H9 (cell line): Measurements from ENCODE around the gene XPR1. TPM values are rescaled to one million over a fixed set of nuclear protein-coding genes. Genes with fewer than 3 reads are reported as not detected.
A peak's percentile ranks its signal among the peaks of the same experiment; 100 is the strongest.

Experiments
- DNase-seq: peaks from one replicate; pipeline ENCODE4 v3.0.0-alpha.2; 2017
- H2AFZ ChIP-seq: one replicate; pipeline ENCODE4 v1.6.1; 2013; ENCODE audit warnings: mild to moderate bottlenecking, low read length, control low read depth, moderate library complexity
- H2AK5ac ChIP-seq: 2 replicates; pipeline ENCODE4 v1.6.1; 2013; ENCODE audit warnings: low read length, control low read depth, mixed read lengths; ENCODE audit not compliant: insufficient read length
- H2BK120ac ChIP-seq: one replicate; pipeline ENCODE4 v1.6.1; 2013; ENCODE audit warnings: low read depth, mild to moderate bottlenecking, low read length, control low read depth, inconsistent platforms; ENCODE audit not compliant: poor library complexity, severe bottlenecking
- H2BK12ac ChIP-seq: 2 replicates; pipeline ENCODE4 v1.6.1; 2013; ENCODE audit warnings: low read length, control low read depth, mixed read lengths, low read depth; ENCODE audit not compliant: insufficient read length
- H2BK15ac ChIP-seq: 2 replicates; pipeline ENCODE4 v1.6.1; 2013; ENCODE audit warnings: low read depth, low read length, control low read depth
- H2BK20ac ChIP-seq: one replicate; pipeline ENCODE4 v1.6.1; 2013; ENCODE audit warnings: low read depth, mild to moderate bottlenecking, low read length, control low read depth, inconsistent platforms; ENCODE audit not compliant: poor library complexity, severe bottlenecking
- H2BK5ac ChIP-seq: 2 replicates; pipeline ENCODE4 v1.6.1; 2013; ENCODE audit warnings: low read length, control low read depth, mixed read lengths; ENCODE audit not compliant: insufficient read length
- H3K14ac ChIP-seq: 2 replicates; pipeline ENCODE4 v1.6.1; 2013; ENCODE audit warnings: low read length, control low read depth; ENCODE audit not compliant: insufficient read depth
- H3K18ac ChIP-seq: 2 replicates; pipeline ENCODE4 v1.6.1; 2013; ENCODE audit warnings: low read depth, mild to moderate bottlenecking, mixed read lengths, low read length, control low read depth; ENCODE audit not compliant: insufficient read length
- H3K23ac ChIP-seq: 2 replicates; pipeline ENCODE4 v1.6.1; 2013; ENCODE audit warnings: low read length, control low read depth, mixed read lengths, low read depth; ENCODE audit not compliant: insufficient read length
- H3K23me2 ChIP-seq: 2 replicates; pipeline ENCODE4 v1.6.1; 2013; ENCODE audit warnings: low read depth, mild to moderate bottlenecking, mixed read lengths, low read length, control low read depth; ENCODE audit not compliant: insufficient read length, poor library complexity, severe bottlenecking
- H3K27ac ChIP-seq: 2 replicates; pipeline ENCODE4 v1.5.1; 2013; ENCODE audit warnings: low read length, control low read depth, mixed read lengths, low read depth; ENCODE audit not compliant: insufficient read length
- H3K27me3 ChIP-seq: 2 replicates; pipeline ENCODE4 v1.6.1; 2013; ENCODE audit warnings: low read length, control low read depth, inconsistent platforms; ENCODE audit not compliant: insufficient read depth
- H3K4ac ChIP-seq: 2 replicates; pipeline ENCODE4 v1.6.1; 2013; ENCODE audit warnings: low read depth, mild to moderate bottlenecking, control low read depth, inconsistent platforms, low read length, moderate library complexity
- H3K4me1 ChIP-seq: 2 replicates; pipeline ENCODE4 v1.6.1; 2013; ENCODE audit warnings: low read length, control low read depth, inconsistent platforms; ENCODE audit not compliant: insufficient read depth
- H3K4me2 ChIP-seq: 2 replicates; pipeline ENCODE4 v1.6.1; 2013; ENCODE audit warnings: low read length, control low read depth, mixed read lengths; ENCODE audit not compliant: insufficient read length, insufficient read depth
- H3K56ac ChIP-seq: 2 replicates; pipeline ENCODE4 v1.6.1; 2013; ENCODE audit warnings: low read depth, mild to moderate bottlenecking, mixed read lengths, low read length, control low read depth; ENCODE audit not compliant: insufficient read length
- H3K79me1 ChIP-seq: 2 replicates; pipeline ENCODE4 v1.6.1; 2013; ENCODE audit warnings: low read depth, mild to moderate bottlenecking, moderate library complexity, low read length, control low read depth, inconsistent platforms; ENCODE audit not compliant: insufficient read depth, poor library complexity, severe bottlenecking
- H3K79me2 ChIP-seq: 2 replicates; pipeline ENCODE4 v1.6.1; 2013; ENCODE audit warnings: low read length, control low read depth, inconsistent platforms; ENCODE audit not compliant: insufficient read depth
- H3K9ac ChIP-seq: 2 replicates; pipeline ENCODE4 v1.6.1; 2013; ENCODE audit warnings: low read length, control low read depth, mixed read lengths; ENCODE audit not compliant: insufficient read length; ENCODE audit errors: extremely low read depth
- H3K9me3 ChIP-seq: one replicate; pipeline ENCODE4 v1.6.1; 2013; ENCODE audit warnings: low read depth, low read length, inconsistent platforms; ENCODE audit not compliant: control insufficient read depth
- H3T11ph ChIP-seq: one replicate; pipeline ENCODE4 v1.6.1; 2013; ENCODE audit warnings: mild to moderate bottlenecking, low read length, control low read depth, inconsistent platforms
- H4K20me1 ChIP-seq: one replicate; pipeline ENCODE4 v1.6.1; 2013; ENCODE audit not compliant: control insufficient read depth, insufficient read length, insufficient read depth
- H4K5ac ChIP-seq: 2 replicates; pipeline ENCODE4 v1.6.1; 2013; ENCODE audit warnings: low read depth, mild to moderate bottlenecking, mixed read lengths, low read length, control low read depth; ENCODE audit not compliant: insufficient read length
- H4K8ac ChIP-seq: replicated peaks from 2 replicates; pipeline ENCODE4 v1.6.1; 2013; ENCODE audit warnings: low read length, control low read depth, mixed read lengths, low read depth; ENCODE audit not compliant: insufficient read length
- H4K91ac ChIP-seq: 2 replicates; pipeline ENCODE4 v1.6.1; 2013; ENCODE audit warnings: low read depth, mild to moderate bottlenecking, moderate library complexity, mixed read lengths, low read length, control low read depth; ENCODE audit not compliant: insufficient read length
- H3K27ac Mint-ChIP-seq, 3 experiments: 2 replicates in 2 of 3; 3 replicates in 1 of 3; pipeline ENCODE4 v1.8.0; 2020 to 2021; ENCODE audit warnings: mixed read lengths in 3 of 3, mild to moderate bottlenecking in 1 of 3, moderate library complexity in 1 of 3
- H3K27me3 Mint-ChIP-seq: 2 replicates; pipeline ENCODE4 v1.8.0; 2021; ENCODE audit warnings: low read depth, mild to moderate bottlenecking, moderate library complexity, mixed read lengths
- H3K36me3 Mint-ChIP-seq, 3 experiments: 2 replicates in 2 of 3; 3 replicates in 1 of 3; pipeline ENCODE4 v1.8.0; 2020 to 2021; ENCODE audit warnings: low read depth in 3 of 3, mixed read lengths in 3 of 3; ENCODE audit not compliant: insufficient read depth in 1 of 3
- H3K4me1 Mint-ChIP-seq, 2 experiments: 2 replicates each; pipeline ENCODE4 v1.8.0; 2020; ENCODE audit warnings: mixed read lengths in 2 of 2
- H3K4me3 Mint-ChIP-seq, 2 experiments: 2 replicates in 1 of 2; 3 replicates in 1 of 2; pipeline ENCODE4 v1.8.0; 2020 to 2021; ENCODE audit warnings: mild to moderate bottlenecking in 2 of 2, mixed read lengths in 2 of 2, moderate library complexity in 1 of 2
- H3K9me3 Mint-ChIP-seq, 2 experiments: 2 replicates in 1 of 2; 3 replicates in 1 of 2; pipeline ENCODE4 v1.8.0; 2020; ENCODE audit warnings: mild to moderate bottlenecking in 2 of 2, mixed read lengths in 2 of 2, moderate library complexity in 1 of 2
- CTCF ChIP-seq: fragments of 200-600 bp; sonication (generic); conservative IDR thresholded peaks from 3 replicates; pipeline ENCODE4 v1.8.0; 2021; ENCODE audit warnings: antibody characterized with exemption, mild to moderate bottlenecking
- WGBS: extraction: QIAGEN DNeasy Blood & Tissue Kit; methylation state at CpG from one replicate; pipeline ENCODE4 v1.1.7; 2013; ENCODE audit warnings: missing lambda C conversion rate, low lambda C conversion rate, mixed read lengths; ENCODE audit not compliant: insufficient read length; ENCODE audit errors: extremely low coverage; 5-methylcytosine and 5-hydroxymethylcytosine counted together
- total RNA-seq: library from RNA; stranded (reverse); gene quantifications from 2 replicates; pipeline ENCODE4 v1.2.1, GENCODE V29; 2021

Gene XPR1
- total RNA-seq, 1 experiment from 2014 or later: 34.1 TPM

DNA sequence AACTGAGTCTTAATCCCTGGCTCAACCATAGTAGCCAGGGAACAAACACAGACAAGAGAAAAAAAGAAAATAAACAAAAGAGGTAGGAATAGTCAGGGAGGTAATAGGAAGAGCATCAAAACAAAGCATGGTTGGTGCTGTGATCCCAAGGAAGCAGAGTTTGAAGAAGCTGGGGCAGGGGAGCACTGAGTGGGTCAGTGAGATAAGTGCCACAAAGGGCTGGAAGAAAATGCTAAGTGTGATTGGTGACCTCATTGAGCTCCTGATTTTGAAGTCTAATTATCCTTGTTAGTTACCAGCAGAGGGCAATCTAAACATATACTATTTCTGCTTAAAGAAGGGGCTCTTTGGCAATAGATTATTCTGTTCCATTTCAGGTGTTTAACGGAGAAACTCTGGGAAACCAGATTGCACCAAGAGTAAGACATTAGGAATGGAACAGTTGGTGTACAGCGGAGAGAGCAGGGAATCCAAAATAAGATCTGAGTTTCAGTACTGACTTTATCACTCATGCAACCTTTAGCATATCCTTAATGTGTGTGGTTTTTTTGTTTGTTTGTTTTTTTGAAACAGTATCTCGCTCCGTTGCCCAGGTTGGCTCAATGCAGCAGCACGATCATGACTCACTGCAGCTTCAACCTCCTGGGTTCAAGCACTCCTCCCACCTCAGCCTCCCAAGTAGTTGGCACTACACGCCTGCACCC is 250.1 kb downstream of the XPR1 start:
- Histone ChIP-seq H3K23me2 (no peaks in the 10 kb centered on the region), H2BK5ac (no peak overlapping the region), H2BK15ac (no peak overlapping the region), H2BK120ac (no peak overlapping the region), H3K27me3 (no peaks in the 10 kb centered on the region), H4K5ac (no peak overlapping the region), H3K56ac (no peak overlapping the region), H2BK12ac (no peak overlapping the region), H2AK5ac (no peak overlapping the region), H3K18ac (no peak overlapping the region), H2AFZ (no peak overlapping the region), H3K23ac (no peak overlapping the region), H3K14ac (no peak overlapping the region), H4K91ac (no peak overlapping the region), H3K4ac (no peak overlapping the region), H3K79me2 (no peaks in the 10 kb centered on the region), H3K79me1 (no peaks in the 10 kb centered on the region), H3K9me3 (no peaks in the 10 kb centered on the region), H4K20me1 (no peaks in the 10 kb centered on the region), H3K4me1 (no peaks in the 10 kb centered on the region), H3K27ac (no peak overlapping the region), H3T11ph (no peak overlapping the region), H2BK20ac (no peak overlapping the region), H3K4me2 (no peak overlapping the region), H4K8ac (no peak overlapping the region), H3K9ac (no peak overlapping the region)
- Mint-ChIP-seq H3K27ac (peak overlapping the region in 2 of 3 experiments; percentile 50 to 78; a peak in 4 of 7 replicates), H3K36me3 (peaks cover 0 to 6% (median 0%) of the 10 kb centered on the region in 3 experiments; a peak in 3 of 7 replicates), H3K4me1 (peaks cover 4 to 5% of the 10 kb centered on the region in 2 experiments), H3K9me3 (no peaks in the 10 kb centered on the region), H3K4me3 (no peak overlapping the region), H3K27me3 (no peaks in the 10 kb centered on the region)
- TF ChIP-seq CTCF: peak; percentile 72
- WGBS: no CpG with 5 or more reads among the region's 6 CpGs
- DNase-seq: no peak
